Endothelial cell of umbilical vein (primary cell): ENCODE results near the gene AMZ2. TPM values are rescaled to one million over a fixed set of nuclear protein-coding genes. Genes with fewer than 3 reads are reported as not detected.

ENCODE experiments used
- BruUV-seq: library from RNA; stranded (reverse); fragments of 400-500 nt; replicated peaks from 2 replicates; lab custom pipeline; 2021; lab: Mats Ljungman, UMichigan
- CTCF ChIA-PET: fragments of 300-600, 350-600 bp; sonication (Branson Sonifier 250); formaldehyde crosslinking; loops from one replicate; lab custom pipeline; 2021; ENCODE audit warnings: antibody characterized with exemption, inconsistent platforms; lab: Charles Lee
- POLR2A ChIA-PET: fragments of 300-600, 350-600 bp; sonication (Branson Sonifier 250); formaldehyde crosslinking; loops from one replicate; lab custom pipeline; 2021; ENCODE audit warnings: antibody characterized with exemption, inconsistent platforms; lab: Charles Lee
- DNase-seq: peaks from one replicate; pipeline ENCODE4 v3.0.0-alpha.2; 2011; ENCODE audit warnings: low read depth, low spot score
- FAIRE-seq: peaks from 2 replicates; lab custom pipeline; 2011; peaks lifted over from hg19 to GRCh38; lab: Jason Lieb, UNC
- H2AFZ ChIP-seq: 2 replicates; pipeline ENCODE4 v1.6.0; 2012; ENCODE audit warnings: low read depth, low read length, control low read depth, inconsistent platforms
- H3K27ac ChIP-seq: 2 replicates; pipeline ENCODE4 v1.5.1; 2011; ENCODE audit warnings: low read depth, mild to moderate bottlenecking, control low read depth, low read length, moderate library complexity; ENCODE audit not compliant: insufficient read depth
- H3K27me3 ChIP-seq, 2 experiments: 2 replicates each; pipeline versions ENCODE4 v1.6.0 to v1.6.1; 2011; ENCODE audit warnings: low read length in 2 of 2, mixed read lengths in 1 of 2; ENCODE audit not compliant: control insufficient read depth in 2 of 2, insufficient read depth in 2 of 2
- H3K36me3 ChIP-seq, 2 experiments: 2 replicates in 1 of 2; 3 replicates in 1 of 2; pipeline ENCODE4 v1.5.1; 2011; ENCODE audit warnings: low read length in 2 of 2, mild to moderate bottlenecking in 1 of 2, moderate library complexity in 1 of 2; ENCODE audit not compliant: control insufficient read depth in 2 of 2, insufficient read depth in 2 of 2; ENCODE audit errors: extremely low read depth in 1 of 2
- H3K4me1 ChIP-seq: 3 replicates; pipeline ENCODE4 v1.5.1; 2011; ENCODE audit warnings: mild to moderate bottlenecking, low read length; ENCODE audit not compliant: control insufficient read depth, insufficient read depth; ENCODE audit errors: extremely low read depth
- H3K4me2 ChIP-seq: 2 replicates; pipeline ENCODE4 v1.6.1; 2011; ENCODE audit warnings: low read length, control low read depth, mixed read lengths; ENCODE audit not compliant: insufficient read depth
- H3K4me3 ChIP-seq, 3 experiments: fragments of 200-600 bp in 1 of 3; sonication (generic), shearing (Covaris generic) in 1 of 3; replicated peaks in 1 of 3; 2 replicates each; pipeline ENCODE4 v1.5.1; 2011 to 2016; ENCODE audit warnings: control low read depth in 3 of 3, low read length in 3 of 3, mild to moderate bottlenecking in 2 of 3, inconsistent platforms in 1 of 3, low read depth in 1 of 3, moderate library complexity in 1 of 3; ENCODE audit not compliant: insufficient read depth in 1 of 3
- H3K79me2 ChIP-seq: 2 replicates; pipeline ENCODE4 v1.6.0; 2012; ENCODE audit warnings: low read length, inconsistent platforms; ENCODE audit not compliant: control insufficient read depth, insufficient read depth
- H3K9ac ChIP-seq: replicated peaks from 2 replicates; pipeline ENCODE3; 2011; ENCODE audit warnings: low read length, control low read depth; ENCODE audit not compliant: insufficient read depth; ENCODE audit errors: extremely low read depth
- H3K9me1 ChIP-seq: replicated peaks from 3 replicates; pipeline ENCODE4 v1.6.0; 2011; ENCODE audit warnings: mild to moderate bottlenecking, low read length; ENCODE audit not compliant: control insufficient read depth, insufficient read depth; ENCODE audit errors: extremely low read depth
- H3K9me3 ChIP-seq: replicated peaks from 2 replicates; pipeline ENCODE4 v1.5.1; 2012; ENCODE audit warnings: low read length, inconsistent platforms; ENCODE audit not compliant: control insufficient read depth, insufficient read depth
- H4K20me1 ChIP-seq: replicated peaks from 2 replicates; pipeline ENCODE3; 2011; ENCODE audit warnings: mild to moderate bottlenecking, low read length; ENCODE audit not compliant: control insufficient read depth, insufficient read depth; ENCODE audit errors: extremely low read depth
- CTCF ChIP-seq, 2 donors: IDR thresholded peaks; 1 replicate in 1 of 2; 2 replicates in 1 of 2; pipeline ENCODE4 v1.5.1; 2011; ENCODE audit warnings: low read length in 2 of 2, mild to moderate bottlenecking in 2 of 2, moderate library complexity in 2 of 2, control low read depth in 1 of 2, inconsistent platforms in 1 of 2, low read depth in 1 of 2; ENCODE audit not compliant: insufficient read depth in 1 of 2; ENCODE audit errors: extremely low read depth in 1 of 2
- EZH2 ChIP-seq: IDR thresholded peaks from 2 replicates; pipeline ENCODE4 v1.6.1; 2012; ENCODE audit warnings: borderline replicate concordance, low read depth, mild to moderate bottlenecking, moderate library complexity, low read length, inconsistent platforms; ENCODE audit not compliant: severe bottlenecking
- FOS ChIP-seq: IDR thresholded peaks from 2 replicates; pipeline ENCODE4 v1.6.1; 2011; ENCODE audit warnings: mild to moderate bottlenecking, low read length, moderate library complexity, borderline replicate concordance; ENCODE audit not compliant: insufficient read depth
- GATA2 ChIP-seq: IDR thresholded peaks from 2 replicates; pipeline ENCODE4 v1.7.0; 2011; ENCODE audit warnings: low read depth, mild to moderate bottlenecking, moderate library complexity, mixed read lengths, low read length; ENCODE audit not compliant: insufficient read length, insufficient read depth
- JUN ChIP-seq: IDR thresholded peaks from 2 replicates; pipeline ENCODE4 v1.6.1; 2011; ENCODE audit warnings: borderline replicate concordance, low read depth; ENCODE audit not compliant: insufficient read length, insufficient read depth
- MAX ChIP-seq: IDR thresholded peaks from 2 replicates; pipeline ENCODE4 v1.6.1; 2011; ENCODE audit not compliant: insufficient read depth, insufficient read length
- MYC ChIP-seq: IDR thresholded peaks from one replicate; pipeline ENCODE4 v1.6.1; 2011; ENCODE audit warnings: mild to moderate bottlenecking, low read depth, low read length
- POLR2A ChIP-seq: IDR thresholded peaks from 2 replicates; pipeline ENCODE4 v1.6.1; 2012; ENCODE audit warnings: low read depth, mild to moderate bottlenecking, control low read depth, low read length
- POLR2AphosphoS5 ChIP-seq: IDR thresholded peaks from 2 replicates; pipeline ENCODE4 v1.6.1; 2012; ENCODE audit warnings: low read depth, mild to moderate bottlenecking, control low read depth, low read length, moderate library complexity; ENCODE audit not compliant: insufficient read depth
- dilution Hi-C: fragments of 300-500 bp; cut with MboI; formaldehyde crosslinking; loops from one replicate; pipeline ENCODE4 v1.15.0; 2019; ENCODE audit warnings: low sequenced_read_pairs; ENCODE audit not compliant: extremely low pct_ligation_motif_present
- intact Hi-C: fragments of 100-400 bp; cut with micrococcal nuclease; formaldehyde crosslinking; loops from one replicate; pipeline ENCODE4 v1.10.0; 2022
- polyA plus RNA-seq, 4 experiments: library from polyadenylated mRNA; depleted of rRNA in 3 of 4; stranded (reverse) in 3 of 4; unstranded in 1 of 4; fragments of >200 nt; gene quantifications; 2 replicates each; pipeline versions ENCODE4 v1.2.1 to v1.2.3, GENCODE V29; 2011 to 2012; ENCODE audit warnings: missing spikeins in 1 of 4
- total RNA-seq: library from RNA; stranded (reverse); gene quantifications from 2 replicates; pipeline ENCODE4 v1.2.3, GENCODE V29; 2021

AMZ2 gene
- total and polyA plus RNA-seq, 2 donors (not counting 3 experiments of a cell fraction or from before 2014, with no cell fraction given) = 46.7 to 57.3 TPM

- Histone ChIP-seq H3K4me2 (no peak overlapping the region), H3K9me3 (no peaks in the 10 kb centered on the region), H3K79me2 (no peaks in the 10 kb centered on the region), H4K20me1 (no peaks in the 10 kb centered on the region), H3K36me3 (no peaks in the 10 kb centered on the region), H3K9me1 (no peaks in the 10 kb centered on the region), H2AFZ (no peak overlapping the region), H3K27me3 (no peaks in the 10 kb centered on the region), H3K4me3 (no peak overlapping the region), H3K27ac (no peak overlapping the region), H3K4me1 (peaks cover 15% of the 10 kb centered on the region), H3K9ac (no peak overlapping the region)
- FAIRE-seq (no peak), DNase-seq (no peak)
- dilution Hi-C loops = no loop called here
- ChIA-PET POLR2A (no interaction called here), CTCF (interaction anchor here (1.1 to 3.5 kb wide), 3 partner anchors 8 to 105 kb away, joined by 6 to 17 read pairs (median 15); no protein-coding TSS in a partner anchor)
- intact Hi-C loops = loop anchor here (2.0 kb wide), 1 partner anchor 85 kb away; no protein-coding TSS in a partner anchor
- TF ChIP-seq CTCF (IDR thresholded peaks at IDR 0.05; ENCODE audit: extremely low read depth in 1 of 2, insufficient read depth in 1 of 2, low read depth in 1 of 2, low read length in 2 of 2) (no peak), JUN (no peak), POLR2A (no peak), MYC (no peak), GATA2 (no peak), FOS (no peak), EZH2 (no peak), POLR2AphosphoS5 (no peak), MAX (no peak)
- no TSS peak for BruUV-seq
Measured at GRCh38 chr17:68293490-68294195, 45.8 kb downstream of the AMZ2 start.
